ENCODE data around the gene BARHL1.

DNA sequence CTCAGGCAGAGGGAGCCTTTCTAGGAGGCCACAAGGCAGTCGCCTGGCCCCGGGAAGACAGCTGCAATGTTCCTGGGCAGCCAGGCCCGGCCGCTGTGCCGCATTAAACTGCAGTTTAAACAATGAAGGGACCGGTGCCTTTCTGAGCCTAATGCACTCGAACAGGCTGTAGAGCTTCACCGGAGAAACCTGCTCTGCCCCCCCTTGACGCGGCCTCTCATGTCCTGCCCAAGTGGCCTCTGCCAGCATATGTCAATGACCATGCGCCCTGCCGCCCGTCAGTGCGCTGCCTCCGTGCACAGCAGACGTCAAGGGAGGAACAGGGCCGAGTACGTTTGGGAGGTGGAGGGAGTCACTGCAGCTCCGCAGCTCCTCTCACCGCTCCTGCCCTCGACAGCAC is 38.4 kb upstream of the BARHL1 start:
- TF ChIP-seq EZH2phosphoT487 (IDR thresholded peaks at IDR 0.05; ENCODE audit: borderline replicate concordance, low read depth) (no peak), MAX (IDR thresholded peaks at IDR 0.05; ENCODE audit: low read depth) (no peak), CTCF (IDR thresholded peaks at IDR 0.05) (no peak), YY1 (IDR thresholded peaks at IDR 0.05; ENCODE audit: low read depth) (no peak), FOSL2 (IDR thresholded peaks at IDR 0.05; ENCODE audit: borderline replicate concordance, low read depth) (no peak), TAF1 (IDR thresholded peaks at IDR 0.05; ENCODE audit: borderline replicate concordance, low read depth, low read length) (no peak), POLR2AphosphoS5 (IDR thresholded peaks at IDR 0.05; ENCODE audit: low read depth, low read length) (no peak), TCF12 (IDR thresholded peaks at IDR 0.05) (no peak), GATA2 (CRISPR knock-in tag; IDR thresholded peaks at IDR 0.05) (no peak), NRF1 (IDR thresholded peaks at IDR 0.05; ENCODE audit: low read depth, low read length) (no peak), MXI1 (IDR thresholded peaks at IDR 0.05; ENCODE audit: low read depth, low read length) (no peak)
- TF ChIP-seq, protein P1, sequence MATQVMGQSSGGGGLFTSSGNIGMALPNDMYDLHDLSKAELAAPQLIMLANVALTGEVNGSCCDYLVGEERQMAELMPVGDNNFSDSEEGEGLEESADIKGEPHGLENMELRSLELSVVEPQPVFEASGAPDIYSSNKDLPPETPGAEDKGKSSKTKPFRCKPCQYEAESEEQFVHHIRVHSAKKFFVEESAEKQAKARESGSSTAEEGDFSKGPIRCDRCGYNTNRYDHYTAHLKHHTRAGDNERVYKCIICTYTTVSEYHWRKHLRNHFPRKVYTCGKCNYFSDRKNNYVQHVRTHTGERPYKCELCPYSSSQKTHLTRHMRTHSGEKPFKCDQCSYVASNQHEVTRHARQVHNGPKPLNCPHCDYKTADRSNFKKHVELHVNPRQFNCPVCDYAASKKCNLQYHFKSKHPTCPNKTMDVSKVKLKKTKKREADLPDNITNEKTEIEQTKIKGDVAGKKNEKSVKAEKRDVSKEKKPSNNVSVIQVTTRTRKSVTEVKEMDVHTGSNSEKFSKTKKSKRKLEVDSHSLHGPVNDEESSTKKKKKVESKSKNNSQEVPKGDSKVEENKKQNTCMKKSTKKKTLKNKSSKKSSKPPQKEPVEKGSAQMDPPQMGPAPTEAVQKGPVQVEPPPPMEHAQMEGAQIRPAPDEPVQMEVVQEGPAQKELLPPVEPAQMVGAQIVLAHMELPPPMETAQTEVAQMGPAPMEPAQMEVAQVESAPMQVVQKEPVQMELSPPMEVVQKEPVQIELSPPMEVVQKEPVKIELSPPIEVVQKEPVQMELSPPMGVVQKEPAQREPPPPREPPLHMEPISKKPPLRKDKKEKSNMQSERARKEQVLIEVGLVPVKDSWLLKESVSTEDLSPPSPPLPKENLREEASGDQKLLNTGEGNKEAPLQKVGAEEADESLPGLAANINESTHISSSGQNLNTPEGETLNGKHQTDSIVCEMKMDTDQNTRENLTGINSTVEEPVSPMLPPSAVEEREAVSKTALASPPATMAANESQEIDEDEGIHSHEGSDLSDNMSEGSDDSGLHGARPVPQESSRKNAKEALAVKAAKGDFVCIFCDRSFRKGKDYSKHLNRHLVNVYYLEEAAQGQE (IDR thresholded peaks at IDR 0.05; ENCODE audit: low read depth, low read length), result no peak

Data from SK-N-SH (cell line).